GM06990 (cell line): ENCODE measurements around the gene GHRHR.

Experiments
- DNase-seq: peaks from one replicate; pipeline ENCODE4 v3.0.0-alpha.2; 2011; ENCODE audit not compliant: insufficient read length; ENCODE audit errors: extremely low read depth
- H3K27me3 ChIP-seq: replicated peaks from 2 replicates; pipeline ENCODE4 v1.6.0; 2011; ENCODE audit warnings: low read length; ENCODE audit not compliant: control insufficient read depth, insufficient read depth
- H3K36me3 ChIP-seq: 2 replicates; pipeline ENCODE4 v1.5.1; 2011; ENCODE audit warnings: low read length; ENCODE audit not compliant: control insufficient read depth, insufficient read depth
- H3K4me3 ChIP-seq: replicated peaks from 2 replicates; pipeline ENCODE4 v1.5.1; 2011; ENCODE audit warnings: low read depth, mild to moderate bottlenecking, control low read depth, low read length
- TF ChIP-seq, protein P1 (sequence below): IDR thresholded peaks from 2 replicates; pipeline ENCODE4 v1.5.1; 2011; ENCODE audit warnings: low read length, control low read depth, mild to moderate bottlenecking, inconsistent platforms; ENCODE audit not compliant: insufficient read depth, poor library complexity, severe bottlenecking

GHRHR gene

DNA sequence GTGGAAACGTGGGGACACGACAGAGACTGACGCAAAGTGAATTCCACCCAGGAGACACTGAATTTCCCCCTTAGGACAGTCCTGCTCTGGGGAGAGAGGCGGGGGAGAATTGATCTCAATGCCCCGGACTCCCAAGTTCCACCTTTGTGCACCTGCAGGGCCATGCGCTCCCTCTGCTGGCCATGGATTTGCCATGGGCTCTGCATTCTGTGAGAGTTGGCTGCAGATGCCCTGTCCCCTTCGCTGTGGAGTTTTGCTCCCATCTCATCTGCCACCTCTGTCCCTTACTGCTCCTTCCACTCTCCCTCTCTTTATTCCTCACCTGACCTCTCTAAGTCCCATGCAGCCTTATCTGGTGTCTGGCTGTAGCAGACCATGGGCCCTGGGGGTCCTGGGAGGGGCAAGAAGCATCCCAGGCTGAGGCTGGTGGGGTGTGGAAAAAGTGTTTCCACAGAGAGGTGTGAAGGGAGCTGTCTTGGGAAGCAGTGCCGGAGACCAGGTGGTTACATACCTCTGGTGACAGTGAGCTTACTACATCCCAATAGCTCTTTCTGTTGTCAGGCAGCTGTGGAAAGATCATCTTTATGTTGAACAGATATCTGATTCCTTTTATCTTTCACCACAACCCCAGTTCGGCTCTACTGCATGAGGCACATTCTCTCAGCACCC, 14.3 kb downstream of the GHRHR start:
- Histone ChIP-seq H3K27me3 (no peaks in the 10 kb centered on the region), H3K36me3 (no peaks in the 10 kb centered on the region), H3K4me3 (no peak overlapping the region)
- no peak for DNase-seq
- TF ChIP-seq, protein P1, sequence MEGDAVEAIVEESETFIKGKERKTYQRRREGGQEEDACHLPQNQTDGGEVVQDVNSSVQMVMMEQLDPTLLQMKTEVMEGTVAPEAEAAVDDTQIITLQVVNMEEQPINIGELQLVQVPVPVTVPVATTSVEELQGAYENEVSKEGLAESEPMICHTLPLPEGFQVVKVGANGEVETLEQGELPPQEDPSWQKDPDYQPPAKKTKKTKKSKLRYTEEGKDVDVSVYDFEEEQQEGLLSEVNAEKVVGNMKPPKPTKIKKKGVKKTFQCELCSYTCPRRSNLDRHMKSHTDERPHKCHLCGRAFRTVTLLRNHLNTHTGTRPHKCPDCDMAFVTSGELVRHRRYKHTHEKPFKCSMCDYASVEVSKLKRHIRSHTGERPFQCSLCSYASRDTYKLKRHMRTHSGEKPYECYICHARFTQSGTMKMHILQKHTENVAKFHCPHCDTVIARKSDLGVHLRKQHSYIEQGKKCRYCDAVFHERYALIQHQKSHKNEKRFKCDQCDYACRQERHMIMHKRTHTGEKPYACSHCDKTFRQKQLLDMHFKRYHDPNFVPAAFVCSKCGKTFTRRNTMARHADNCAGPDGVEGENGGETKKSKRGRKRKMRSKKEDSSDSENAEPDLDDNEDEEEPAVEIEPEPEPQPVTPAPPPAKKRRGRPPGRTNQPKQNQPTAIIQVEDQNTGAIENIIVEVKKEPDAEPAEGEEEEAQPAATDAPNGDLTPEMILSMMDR, result peak; percentile 53

DNA sequence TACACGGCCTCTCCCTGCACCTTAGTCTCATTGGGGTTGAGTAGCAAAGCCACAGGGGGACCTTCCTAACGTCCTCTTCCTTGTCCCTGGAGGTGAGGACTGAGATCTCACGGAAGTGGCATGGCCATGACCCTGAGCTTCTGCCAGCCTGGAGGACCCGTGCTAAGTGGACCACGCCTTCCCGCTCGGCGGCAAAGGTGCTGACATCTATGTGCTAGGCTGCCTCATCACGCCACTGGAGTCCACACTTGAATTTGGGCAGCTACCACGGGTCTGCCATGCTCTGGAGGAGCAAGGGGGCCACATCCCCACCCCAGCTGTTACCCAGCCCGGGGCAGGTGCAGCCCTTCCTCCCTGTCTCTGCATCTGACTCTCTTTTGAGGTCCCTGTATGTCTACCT, 15.3 kb downstream of the GHRHR start:
- H3K4me3 ChIP-seq, result no peak overlapping the region
- H3K36me3 ChIP-seq, result no peaks in the 10 kb centered on the region
- DNase-seq, result no peak
- H3K27me3 ChIP-seq, result no peaks in the 10 kb centered on the region
- TF ChIP-seq, protein P1, result no peak

DNA sequence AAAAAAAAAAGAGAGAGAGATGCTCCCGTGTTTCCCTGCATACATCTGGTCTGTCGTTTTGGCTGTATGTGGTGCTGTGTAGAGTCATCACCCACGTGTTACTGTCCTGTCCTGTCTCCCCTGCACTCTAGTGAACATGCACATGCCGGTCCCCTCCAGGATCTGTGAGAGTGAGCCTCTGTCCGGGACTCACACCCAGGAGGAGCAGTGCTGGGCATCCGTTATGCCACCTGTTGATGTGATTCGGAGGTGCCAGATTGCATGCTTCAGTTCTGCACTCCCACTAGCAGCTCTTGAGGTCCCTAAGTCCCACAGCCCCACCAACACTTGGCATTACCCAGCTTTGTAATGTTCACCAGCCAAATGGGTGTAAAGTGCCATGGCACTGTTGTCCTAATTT, 16.4 kb downstream of the GHRHR start:
- Histone ChIP-seq H3K27me3 (no peaks in the 10 kb centered on the region; the same call in 1 of the 2 replicates), H3K36me3 (no peaks in the 10 kb centered on the region), H3K4me3 (no peak overlapping the region)
- no peak for DNase-seq
- TF ChIP-seq, protein P1, result no peak

DNA sequence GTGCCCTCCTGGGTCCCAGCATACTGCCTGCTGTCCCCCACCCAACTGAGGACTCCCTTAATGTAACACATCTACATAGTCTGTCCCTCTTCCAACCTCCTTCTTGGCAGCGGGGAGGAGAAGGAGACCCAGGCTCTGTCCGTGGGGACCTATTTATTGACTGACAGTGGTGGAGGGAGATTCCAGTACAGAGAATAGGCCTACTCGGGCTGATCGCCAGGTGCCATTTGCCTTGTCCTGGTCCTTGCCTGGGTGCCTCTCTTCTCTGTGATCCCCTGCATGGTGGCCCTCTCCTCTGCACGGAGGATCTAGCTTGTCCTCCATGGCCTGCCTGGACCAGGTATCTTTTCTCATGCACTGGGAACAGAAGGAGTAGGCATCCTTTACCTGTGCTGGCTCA, 17.0 kb downstream of the GHRHR start:
- TF ChIP-seq, protein P1, result no peak

DNA sequence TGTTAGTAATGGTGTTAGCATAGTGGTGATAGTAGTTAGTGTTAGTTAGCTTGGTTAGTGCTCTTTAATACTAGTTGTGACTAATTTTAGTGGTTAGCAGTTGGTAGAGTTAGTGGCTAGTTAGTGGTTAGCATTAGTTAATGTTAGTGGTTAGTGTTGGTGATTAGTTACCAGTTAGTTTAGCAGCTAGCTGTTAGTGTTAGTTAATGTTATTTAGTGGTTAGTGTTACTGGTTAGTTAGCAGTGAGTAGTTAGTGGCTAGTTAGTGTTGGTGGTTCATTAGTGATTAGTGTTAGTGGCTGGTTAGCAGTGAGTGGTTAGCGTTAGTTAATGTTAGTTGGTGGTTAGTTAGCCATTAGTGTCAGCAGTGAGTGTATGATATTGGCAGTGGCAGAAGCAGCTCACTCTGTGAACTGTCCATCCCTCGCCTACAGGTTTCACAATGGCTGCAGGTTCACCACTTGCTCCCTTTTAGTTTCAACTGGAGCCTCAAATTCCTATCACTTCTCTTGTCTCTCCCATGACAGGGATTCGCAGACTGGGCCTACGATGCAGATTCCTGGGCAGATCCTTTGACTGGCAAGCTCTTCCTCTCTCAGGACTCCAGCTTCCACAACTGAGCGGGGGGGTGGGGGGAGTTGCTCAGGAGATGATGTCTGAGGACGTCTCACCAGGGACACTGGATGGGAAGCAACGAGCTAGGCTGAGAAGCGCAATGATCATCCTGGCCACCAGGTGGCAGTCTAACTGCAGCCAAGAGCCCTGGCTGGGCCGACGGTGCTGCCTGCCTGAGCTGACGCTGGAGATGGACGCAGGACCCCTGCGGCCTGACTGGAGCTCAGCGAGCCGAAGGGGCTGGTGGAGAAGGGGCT, 19.5 kb downstream of the GHRHR start:
- no peak overlapping the region for H3K4me3 ChIP-seq
- peak; percentile 42 for DNase-seq
- TF ChIP-seq, protein P1, result peak; percentile 94
- no peaks in the 10 kb centered on the region for H3K36me3 ChIP-seq
- H3K27me3 ChIP-seq, result no peaks in the 10 kb centered on the region; the same call in 1 of the 2 replicates

More for the DNA sequence above, 17.0 kb downstream of the GHRHR start:
- no peak for DNase-seq
- no peaks in the 10 kb centered on the region for H3K36me3 ChIP-seq
- H3K27me3 ChIP-seq, result no peaks in the 10 kb centered on the region; the same call in 1 of the 2 replicates
- no peak overlapping the region for H3K4me3 ChIP-seq
